WTC11 (cell line): ENCODE results near the gene TNIK. TPM values are rescaled to one million over a fixed set of nuclear protein-coding genes. Genes with fewer than 3 reads are reported as not detected.

ENCODE experiments used
- ATAC-seq: fragments of 200-7000 bp; cut with Tn5 transposase; 2 replicates; pipeline ENCODE4 v1.10.0; 2021; ENCODE audit warnings: mild to moderate bottlenecking, moderate library complexity
- CTCF ChIA-PET: fragments of 300-600 bp; sonication (Branson Sonifier 250); formaldehyde crosslinking; loops from one replicate; lab custom pipeline; 2021; ENCODE audit warnings: antibody characterized with exemption; lab: Charles Lee
- POLR2A ChIA-PET: fragments of 350-600 bp; sonication (Branson Sonifier 250); formaldehyde crosslinking; loops from one replicate; lab custom pipeline; 2021; ENCODE audit warnings: antibody characterized with exemption; lab: Charles Lee
- DNase-seq: peaks from one replicate; pipeline ENCODE4 v3.0.0; 2021; ENCODE audit warnings: low spot score
- H3K27ac Mint-ChIP-seq: 2 replicates; pipeline ENCODE4 v1.8.0; 2021; ENCODE audit warnings: mixed read lengths
- H3K27me3 Mint-ChIP-seq: 2 replicates; pipeline ENCODE4 v1.8.0; 2021; ENCODE audit warnings: low read depth, mild to moderate bottlenecking, moderate library complexity, mixed read lengths
- H3K36me3 Mint-ChIP-seq: 2 replicates; pipeline ENCODE4 v1.8.0; 2021; ENCODE audit warnings: mixed read lengths
- H3K4me1 Mint-ChIP-seq: 2 replicates; pipeline ENCODE4 v1.8.0; 2022; ENCODE audit warnings: mixed read lengths
- H3K4me3 Mint-ChIP-seq: 2 replicates; pipeline ENCODE4 v1.8.0; 2021; ENCODE audit warnings: mild to moderate bottlenecking, moderate library complexity, mixed read lengths
- H3K9me3 Mint-ChIP-seq: 2 replicates; pipeline ENCODE4 v1.8.0; 2021; ENCODE audit warnings: mixed read lengths
- AR ChIP-seq: fragments of 250-450 bp; sonication (Bioruptor Pico); IDR thresholded peaks from 2 replicates; pipeline ENCODE4 v1.9.0; 2021; ENCODE audit warnings: mild to moderate bottlenecking
- ARID4B ChIP-seq: sonication (generic); formaldehyde crosslinking; IDR thresholded peaks from 2 replicates; pipeline ENCODE4 v1.8.0; 2023; ENCODE audit warnings: missing genetic modification reagents, mild to moderate bottlenecking, borderline replicate concordance
- ATF1 ChIP-seq: sonication (generic); formaldehyde crosslinking; IDR thresholded peaks from 2 replicates; pipeline ENCODE4 v1.8.1; 2023; ENCODE audit warnings: mild to moderate bottlenecking, moderate library complexity, missing genetic modification reagents
- GRHL2 ChIP-seq: fragments of 250-450 bp; sonication (Bioruptor Pico); IDR thresholded peaks from 2 replicates; pipeline ENCODE4 v1.8.0; 2022; ENCODE audit warnings: mild to moderate bottlenecking, moderate library complexity; ENCODE audit not compliant: insufficient replicate concordance, severe bottlenecking
- HMGXB4 ChIP-seq: sonication (generic); formaldehyde crosslinking; IDR thresholded peaks from 2 replicates; pipeline ENCODE4 v1.8.1; 2023; ENCODE audit warnings: mild to moderate bottlenecking, moderate library complexity, missing genetic modification reagents
- IRF1 ChIP-seq: sonication (generic); formaldehyde crosslinking; IDR thresholded peaks from 2 replicates; pipeline ENCODE4 v1.8.0; 2023; ENCODE audit warnings: missing genetic modification reagents
- SOX15 ChIP-seq: fragments of 250-450 bp; sonication (Bioruptor Pico); IDR thresholded peaks from 2 replicates; pipeline ENCODE4 v1.9.0; 2021; ENCODE audit warnings: mild to moderate bottlenecking
- ZBTB21 ChIP-seq: sonication (generic); formaldehyde crosslinking; IDR thresholded peaks from 2 replicates; pipeline ENCODE4 v1.8.1; 2023; ENCODE audit warnings: mild to moderate bottlenecking, missing genetic modification reagents, borderline replicate concordance
- ZNF121 ChIP-seq: sonication (generic); formaldehyde crosslinking; IDR thresholded peaks from 2 replicates; pipeline ENCODE4 v1.8.0; 2023; ENCODE audit warnings: missing genetic modification reagents
- ZNF219 ChIP-seq: sonication (generic); formaldehyde crosslinking; IDR thresholded peaks from 2 replicates; pipeline ENCODE4 v1.8.0; 2023; ENCODE audit warnings: missing genetic modification reagents, mild to moderate bottlenecking, borderline replicate concordance
- total RNA-seq: library from RNA; stranded (reverse); gene quantifications from 3 replicates; pipeline ENCODE4 v1.2.3, GENCODE V29; 2021
- TF ChIP-seq, protein P1 (sequence below): sonication (generic); formaldehyde crosslinking; IDR thresholded peaks from 2 replicates; pipeline ENCODE4 v1.8.1; 2022; ENCODE audit warnings: low read depth, mild to moderate bottlenecking, moderate library complexity, missing genetic modification reagents, borderline replicate concordance
- TF ChIP-seq, protein P2 (sequence below): sonication (generic); formaldehyde crosslinking; IDR thresholded peaks from 2 replicates; pipeline ENCODE4 v1.8.0; 2022; ENCODE audit warnings: mild to moderate bottlenecking, missing genetic modification reagents
- TF ChIP-seq, protein P3 (sequence below): sonication (generic); formaldehyde crosslinking; IDR thresholded peaks from 2 replicates; pipeline ENCODE4 v1.8.1; 2022; ENCODE audit warnings: low read depth, missing genetic modification reagents, borderline replicate concordance

TNIK gene
- total RNA-seq, 1 experiment from 2014 or later, result 50.3 TPM

DNA sequence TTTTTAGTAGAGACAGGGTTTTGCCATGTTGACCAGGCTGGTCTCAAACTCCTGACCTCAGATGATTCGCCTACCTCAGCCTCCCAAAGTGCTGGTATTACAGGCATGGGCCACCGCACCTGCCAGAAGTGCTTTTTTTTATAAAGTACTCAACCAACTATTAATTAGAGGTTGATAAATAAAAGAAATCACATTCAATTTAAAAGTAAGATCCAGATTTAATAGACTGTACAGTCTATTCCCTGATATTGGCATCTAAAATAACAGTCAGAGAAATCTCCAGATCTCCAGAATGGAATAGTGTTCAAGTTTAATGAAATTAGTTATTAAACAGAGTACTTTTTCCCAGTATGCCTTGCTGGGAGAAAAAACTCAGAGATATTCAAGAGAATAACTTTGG, 290.8 kb downstream of the TNIK start:
- H3K36me3 Mint-ChIP-seq, result peaks cover 20% of the 10 kb centered on the region
- no peak for DNase-seq
- POLR2A ChIA-PET, result no interaction called here
- no peak for ATAC-seq
- H3K9me3 Mint-ChIP-seq, result no peaks in the 10 kb centered on the region
- CTCF ChIA-PET, result interaction anchor here (1.2 kb wide), 1 partner anchor 12 kb away, joined by 3 read pairs; no protein-coding TSS in a partner anchor
- H3K4me1 Mint-ChIP-seq, result peaks cover 49% of the 10 kb centered on the region
- no peak overlapping the region for H3K4me3 Mint-ChIP-seq
- TF ChIP-seq AR (CRISPR knock-in tag), result no peak
- no peak for TF ChIP-seq ATF1 (CRISPR knock-in tag)
- TF ChIP-seq HMGXB4 (CRISPR knock-in tag), result no peak
- TF ChIP-seq, protein P1, sequence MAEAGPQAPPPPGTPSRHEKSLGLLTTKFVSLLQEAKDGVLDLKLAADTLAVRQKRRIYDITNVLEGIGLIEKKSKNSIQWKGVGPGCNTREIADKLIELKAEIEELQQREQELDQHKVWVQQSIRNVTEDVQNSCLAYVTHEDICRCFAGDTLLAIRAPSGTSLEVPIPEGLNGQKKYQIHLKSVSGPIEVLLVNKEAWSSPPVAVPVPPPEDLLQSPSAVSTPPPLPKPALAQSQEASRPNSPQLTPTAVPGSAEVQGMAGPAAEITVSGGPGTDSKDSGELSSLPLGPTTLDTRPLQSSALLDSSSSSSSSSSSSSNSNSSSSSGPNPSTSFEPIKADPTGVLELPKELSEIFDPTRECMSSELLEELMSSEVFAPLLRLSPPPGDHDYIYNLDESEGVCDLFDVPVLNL (CRISPR knock-in tag), result no peak
- H3K27me3 Mint-ChIP-seq, result no peaks in the 10 kb centered on the region
- H3K27ac Mint-ChIP-seq, result no peak overlapping the region

GRCh38 chr3:171168551-171168950, 291.7 kb downstream of the TNIK start:
- H3K9me3 Mint-ChIP-seq, result no peaks in the 10 kb centered on the region
- H3K36me3 Mint-ChIP-seq, result peaks cover 29% of the 10 kb centered on the region
- H3K27ac Mint-ChIP-seq, result peak overlapping the region; percentile 90
- H3K4me1 Mint-ChIP-seq, result peaks cover 41% of the 10 kb centered on the region
- no peaks in the 10 kb centered on the region for H3K27me3 Mint-ChIP-seq
- no peak for DNase-seq
- ChIA-PET CTCF (interaction anchor here (0.6 to 1.4 kb wide), 11 partner anchors 13 to 446 kb away, joined by 3 to 6 read pairs (median 3); partner anchors contain the start of gene TNIK), POLR2A (interaction anchor here (0.6 kb wide), 1 partner anchor 121 kb away, joined by 8 read pairs; no protein-coding TSS in a partner anchor)
- no peak overlapping the region for H3K4me3 Mint-ChIP-seq
- TF ChIP-seq IRF1 (no peak), SOX15 (CRISPR knock-in tag) (no peak)
- TF ChIP-seq, all 79 proteins: peak for 0
- ATAC-seq, result no peak

- peak; percentile 86 for ATAC-seq
- DNase-seq, result peak; percentile 43
- Mint-ChIP-seq H3K36me3 (peaks cover 33% of the 10 kb centered on the region), H3K27me3 (no peaks in the 10 kb centered on the region), H3K4me3 (no peak overlapping the region)
- POLR2A ChIA-PET, result interaction anchor here (0.6 kb wide), 1 partner anchor 121 kb away, joined by 8 read pairs; no protein-coding TSS in a partner anchor
- TF ChIP-seq ZNF121 (CRISPR knock-in tag), result no peak
- TF ChIP-seq, all 79 proteins: peak for 0
- Mint-ChIP-seq H3K4me1 (peaks cover 39% of the 10 kb centered on the region), H3K9me3 (peaks cover 4% of the 10 kb centered on the region), H3K27ac (peak overlapping the region; percentile 11; the same call in 1 of the 2 replicates)
- CTCF ChIA-PET, result interaction anchor here (0.6 to 1.4 kb wide), 8 partner anchors 18 to 446 kb away, joined by 3 to 6 read pairs (median 3); partner anchors contain the start of gene TNIK
Observed at GRCh38 chr3:171168086-171168485, 292.1 kb downstream of the TNIK start.

GRCh38 chr3:171165983-171166382, 294.2 kb downstream of the TNIK start:
- ATAC-seq, result no peak
- Mint-ChIP-seq H3K36me3 (peaks cover 33% of the 10 kb centered on the region), H3K4me1 (peaks cover 36% of the 10 kb centered on the region), H3K9me3 (peaks cover 12% of the 10 kb centered on the region), H3K27ac (peak overlapping the region; percentile 34), H3K27me3 (no peaks in the 10 kb centered on the region), H3K4me3 (no peak overlapping the region)
- POLR2A ChIA-PET, result no interaction called here
- CTCF ChIA-PET, result interaction anchor here (1.0 to 2.3 kb wide), 2 partner anchors 116 to 401 kb away, joined by 4 to 6 read pairs; no protein-coding TSS in a partner anchor
- no peak for DNase-seq
- TF ChIP-seq ATF1 (CRISPR knock-in tag) (no peak), ARID4B (CRISPR knock-in tag) (no peak), GRHL2 (CRISPR knock-in tag) (no peak), ZNF219 (no peak), ZBTB21 (CRISPR knock-in tag) (no peak)
- TF ChIP-seq, protein P2, sequence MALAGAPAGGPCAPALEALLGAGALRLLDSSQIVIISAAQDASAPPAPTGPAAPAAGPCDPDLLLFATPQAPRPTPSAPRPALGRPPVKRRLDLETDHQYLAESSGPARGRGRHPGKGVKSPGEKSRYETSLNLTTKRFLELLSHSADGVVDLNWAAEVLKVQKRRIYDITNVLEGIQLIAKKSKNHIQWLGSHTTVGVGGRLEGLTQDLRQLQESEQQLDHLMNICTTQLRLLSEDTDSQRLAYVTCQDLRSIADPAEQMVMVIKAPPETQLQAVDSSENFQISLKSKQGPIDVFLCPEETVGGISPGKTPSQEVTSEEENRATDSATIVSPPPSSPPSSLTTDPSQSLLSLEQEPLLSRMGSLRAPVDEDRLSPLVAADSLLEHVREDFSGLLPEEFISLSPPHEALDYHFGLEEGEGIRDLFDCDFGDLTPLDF, result no peak
- TF ChIP-seq, protein P3, sequence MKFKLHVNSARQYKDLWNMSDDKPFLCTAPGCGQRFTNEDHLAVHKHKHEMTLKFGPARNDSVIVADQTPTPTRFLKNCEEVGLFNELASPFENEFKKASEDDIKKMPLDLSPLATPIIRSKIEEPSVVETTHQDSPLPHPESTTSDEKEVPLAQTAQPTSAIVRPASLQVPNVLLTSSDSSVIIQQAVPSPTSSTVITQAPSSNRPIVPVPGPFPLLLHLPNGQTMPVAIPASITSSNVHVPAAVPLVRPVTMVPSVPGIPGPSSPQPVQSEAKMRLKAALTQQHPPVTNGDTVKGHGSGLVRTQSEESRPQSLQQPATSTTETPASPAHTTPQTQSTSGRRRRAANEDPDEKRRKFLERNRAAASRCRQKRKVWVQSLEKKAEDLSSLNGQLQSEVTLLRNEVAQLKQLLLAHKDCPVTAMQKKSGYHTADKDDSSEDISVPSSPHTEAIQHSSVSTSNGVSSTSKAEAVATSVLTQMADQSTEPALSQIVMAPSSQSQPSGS (CRISPR knock-in tag), result no peak
